Astrocyte (in vitro differentiated cells and primary cell): ENCODE results near the gene ARV1. TPM values are rescaled to one million over a fixed set of nuclear protein-coding genes. Genes with fewer than 3 reads are reported as not detected.
"Not testable (repeated sequence)": the region's sequence is repeated elsewhere in the genome, so short reads cannot be mapped to it uniquely, and the experiment has no call there.

Experiments
- DNase-seq: peaks from one replicate; pipeline ENCODE4 v3.0.0-alpha.2; 2010; ENCODE audit warnings: low read depth
- FAIRE-seq: peaks from 2 replicates; lab custom pipeline; 2011; peaks lifted over from hg19 to GRCh38; lab: Jason Lieb, UNC
- H2AFZ ChIP-seq: 2 replicates; pipeline ENCODE4 v1.6.0; 2012; ENCODE audit warnings: low read depth, low read length, inconsistent platforms
- H3K27ac ChIP-seq: 2 replicates; pipeline ENCODE4 v1.5.1; 2011; ENCODE audit warnings: low read depth, low read length, inconsistent platforms
- H3K27me3 ChIP-seq: 2 replicates; pipeline ENCODE4 v1.6.0; 2011; ENCODE audit warnings: low read length, inconsistent platforms; ENCODE audit not compliant: insufficient read depth
- H3K36me3 ChIP-seq: 2 replicates; pipeline ENCODE4 v1.5.1; 2011; ENCODE audit warnings: low read length, inconsistent platforms; ENCODE audit not compliant: insufficient read depth
- H3K4me1 ChIP-seq: 2 replicates; pipeline ENCODE4 v1.5.1; 2011; ENCODE audit warnings: low read length, inconsistent platforms; ENCODE audit not compliant: insufficient read depth
- H3K4me2 ChIP-seq: 2 replicates; pipeline ENCODE4 v1.6.0; 2012; ENCODE audit warnings: low read length, inconsistent platforms
- H3K4me3 ChIP-seq: 2 replicates; pipeline ENCODE4 v1.5.1; 2011; ENCODE audit warnings: low read depth, mild to moderate bottlenecking, low read length, inconsistent platforms; ENCODE audit not compliant: insufficient read depth
- H3K79me2 ChIP-seq: 2 replicates; pipeline ENCODE4 v1.6.0; 2012; ENCODE audit warnings: mild to moderate bottlenecking, low read length, inconsistent platforms; ENCODE audit not compliant: insufficient read depth
- H3K9ac ChIP-seq: 2 replicates; pipeline ENCODE4 v1.6.0; 2012; ENCODE audit warnings: mild to moderate bottlenecking, low read length, inconsistent platforms
- H3K9me3 ChIP-seq: 2 replicates; pipeline ENCODE4 v1.5.1; 2012; ENCODE audit warnings: low read depth, mild to moderate bottlenecking, low read length, inconsistent platforms; ENCODE audit not compliant: insufficient read depth
- H4K20me1 ChIP-seq: 2 replicates; pipeline ENCODE4 v1.6.0; 2012; ENCODE audit warnings: low read length, inconsistent platforms; ENCODE audit not compliant: insufficient read depth
- H3K27ac Mint-ChIP-seq: one replicate; pipeline ENCODE4 v1.8.0; 2021; ENCODE audit warnings: mild to moderate bottlenecking, mixed read lengths; ENCODE audit not compliant: unreplicated experiment
- H3K27me3 Mint-ChIP-seq: one replicate; pipeline ENCODE4 v1.8.0; 2021; ENCODE audit warnings: low read depth, mixed read lengths; ENCODE audit not compliant: unreplicated experiment
- H3K36me3 Mint-ChIP-seq: one replicate; pipeline ENCODE4 v1.8.0; 2021; ENCODE audit warnings: low read depth, mixed read lengths; ENCODE audit not compliant: unreplicated experiment
- H3K4me1 Mint-ChIP-seq: one replicate; pipeline ENCODE4 v1.8.0; 2021; ENCODE audit warnings: low read depth, mixed read lengths; ENCODE audit not compliant: unreplicated experiment
- H3K4me3 Mint-ChIP-seq: one replicate; pipeline ENCODE4 v1.8.0; 2021; ENCODE audit warnings: mild to moderate bottlenecking, moderate library complexity, mixed read lengths; ENCODE audit not compliant: unreplicated experiment
- H3K9me3 Mint-ChIP-seq: one replicate; pipeline ENCODE4 v1.8.0; 2021; ENCODE audit warnings: mild to moderate bottlenecking, mixed read lengths; ENCODE audit not compliant: unreplicated experiment
- EZH2 ChIP-seq: IDR thresholded peaks from 2 replicates; pipeline ENCODE4 v1.6.1; 2012; ENCODE audit warnings: mild to moderate bottlenecking, low read length, inconsistent platforms; ENCODE audit not compliant: insufficient read depth
- total RNA-seq: library from RNA; stranded (reverse); gene quantifications from 2 replicates; pipeline ENCODE4 v1.2.1, GENCODE V29; 2021
- TF ChIP-seq, protein P1 (sequence below): IDR thresholded peaks from 2 replicates; pipeline ENCODE4 v1.5.1; 2011; ENCODE audit warnings: low read depth, mild to moderate bottlenecking, inconsistent platforms, low read length, moderate library complexity; ENCODE audit not compliant: insufficient read depth

The ARV1 gene
- total RNA-seq, 1 donor from 2014 or later, result 14.4 TPM

DNA sequence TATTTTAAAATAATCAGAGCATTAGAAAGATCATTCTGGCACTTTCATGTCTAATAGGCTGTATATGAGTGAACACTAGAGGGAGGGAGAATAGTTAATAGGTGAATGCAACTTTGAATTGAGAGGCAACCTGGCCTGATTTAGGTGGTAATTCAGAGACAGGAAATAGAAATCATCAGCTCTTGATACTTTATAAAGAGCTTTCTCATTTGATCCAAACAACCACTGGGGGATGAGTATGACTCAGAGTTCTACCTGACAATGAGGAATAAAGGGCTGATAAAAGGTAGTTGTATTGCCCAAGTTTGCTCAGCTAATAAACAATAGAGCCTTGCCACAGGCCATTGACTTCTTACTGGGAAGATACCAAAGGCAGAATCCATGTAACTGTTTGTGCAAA lies 66.4 kb downstream of the ARV1 start:
- Histone ChIP-seq H2AFZ (no peak overlapping the region), H3K4me2 (no peak overlapping the region), H3K27me3 (peaks cover 15% of the 10 kb centered on the region), H4K20me1 (no peaks in the 10 kb centered on the region), H3K9ac (no peak overlapping the region), H3K27ac (no peak overlapping the region), H3K4me3 (no peak overlapping the region), H3K4me1 (no peaks in the 10 kb centered on the region), H3K9me3 (no peaks in the 10 kb centered on the region), H3K79me2 (no peaks in the 10 kb centered on the region), H3K36me3 (no peaks in the 10 kb centered on the region)
- FAIRE-seq (no peak), DNase-seq (no peak)
- Mint-ChIP-seq H3K27ac (no peak overlapping the region), H3K27me3 (peaks cover 31% of the 10 kb centered on the region), H3K4me1 (no peaks in the 10 kb centered on the region), H3K9me3 (peaks cover 9% of the 10 kb centered on the region), H3K36me3 (no peaks in the 10 kb centered on the region), H3K4me3 (no peak overlapping the region)
- TF ChIP-seq, protein P1, sequence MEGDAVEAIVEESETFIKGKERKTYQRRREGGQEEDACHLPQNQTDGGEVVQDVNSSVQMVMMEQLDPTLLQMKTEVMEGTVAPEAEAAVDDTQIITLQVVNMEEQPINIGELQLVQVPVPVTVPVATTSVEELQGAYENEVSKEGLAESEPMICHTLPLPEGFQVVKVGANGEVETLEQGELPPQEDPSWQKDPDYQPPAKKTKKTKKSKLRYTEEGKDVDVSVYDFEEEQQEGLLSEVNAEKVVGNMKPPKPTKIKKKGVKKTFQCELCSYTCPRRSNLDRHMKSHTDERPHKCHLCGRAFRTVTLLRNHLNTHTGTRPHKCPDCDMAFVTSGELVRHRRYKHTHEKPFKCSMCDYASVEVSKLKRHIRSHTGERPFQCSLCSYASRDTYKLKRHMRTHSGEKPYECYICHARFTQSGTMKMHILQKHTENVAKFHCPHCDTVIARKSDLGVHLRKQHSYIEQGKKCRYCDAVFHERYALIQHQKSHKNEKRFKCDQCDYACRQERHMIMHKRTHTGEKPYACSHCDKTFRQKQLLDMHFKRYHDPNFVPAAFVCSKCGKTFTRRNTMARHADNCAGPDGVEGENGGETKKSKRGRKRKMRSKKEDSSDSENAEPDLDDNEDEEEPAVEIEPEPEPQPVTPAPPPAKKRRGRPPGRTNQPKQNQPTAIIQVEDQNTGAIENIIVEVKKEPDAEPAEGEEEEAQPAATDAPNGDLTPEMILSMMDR, result no peak
- TF ChIP-seq EZH2, result no peak

DNA sequence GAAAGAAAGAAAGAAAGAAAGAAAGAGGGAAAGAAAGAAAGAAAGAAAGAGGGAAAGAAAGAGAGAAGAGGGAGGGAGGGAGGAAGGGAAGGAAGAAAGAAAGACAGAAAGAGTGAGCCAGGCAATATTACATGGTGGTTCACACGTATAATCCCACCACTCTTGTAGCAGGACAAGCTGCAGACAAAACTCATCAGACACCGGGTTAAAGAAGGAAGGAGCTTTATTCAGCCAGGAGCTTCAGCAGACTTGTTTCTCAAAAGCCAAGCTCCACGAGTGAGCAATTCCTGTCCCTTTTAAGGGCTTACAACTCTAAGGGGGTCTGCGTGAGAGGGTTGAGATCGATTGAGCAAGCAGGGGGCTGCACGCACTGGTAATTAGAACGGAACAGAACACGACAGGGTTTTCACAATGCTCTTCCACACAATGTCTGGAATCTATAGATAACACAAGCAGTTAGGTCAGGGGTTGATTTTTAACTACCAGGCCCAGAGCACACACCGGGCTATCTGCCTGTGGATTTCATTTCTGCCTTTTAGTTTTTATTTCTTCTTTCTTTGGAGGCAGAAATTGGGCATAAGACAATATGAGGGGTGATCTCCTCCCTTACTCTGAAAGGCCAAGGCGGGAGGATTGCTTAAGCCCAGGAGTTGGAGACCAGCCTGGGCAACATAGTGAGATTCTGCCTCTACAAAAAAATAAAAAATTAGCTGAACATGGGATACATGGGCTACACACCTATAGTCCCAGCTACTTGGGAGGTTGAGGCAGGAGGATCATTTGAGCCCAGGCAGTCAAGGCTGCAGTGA lies 67.2 kb downstream of the ARV1 start:
- H3K27me3 ChIP-seq, result peaks cover 15% of the 10 kb centered on the region
- H3K27ac Mint-ChIP-seq, H3K36me3 ChIP-seq, H3K4me1 Mint-ChIP-seq, H3K9ac ChIP-seq, DNase-seq, H3K79me2 ChIP-seq, H3K9me3 ChIP-seq, H3K4me3 Mint-ChIP-seq, FAIRE-seq, H3K27ac ChIP-seq, H2AFZ ChIP-seq, H4K20me1 ChIP-seq, H3K9me3 Mint-ChIP-seq, H3K4me3 ChIP-seq, H3K4me1 ChIP-seq, H3K36me3 Mint-ChIP-seq, H3K4me2 ChIP-seq: not testable (repeated sequence)
- peaks cover 31% of the 10 kb centered on the region for H3K27me3 Mint-ChIP-seq

DNA sequence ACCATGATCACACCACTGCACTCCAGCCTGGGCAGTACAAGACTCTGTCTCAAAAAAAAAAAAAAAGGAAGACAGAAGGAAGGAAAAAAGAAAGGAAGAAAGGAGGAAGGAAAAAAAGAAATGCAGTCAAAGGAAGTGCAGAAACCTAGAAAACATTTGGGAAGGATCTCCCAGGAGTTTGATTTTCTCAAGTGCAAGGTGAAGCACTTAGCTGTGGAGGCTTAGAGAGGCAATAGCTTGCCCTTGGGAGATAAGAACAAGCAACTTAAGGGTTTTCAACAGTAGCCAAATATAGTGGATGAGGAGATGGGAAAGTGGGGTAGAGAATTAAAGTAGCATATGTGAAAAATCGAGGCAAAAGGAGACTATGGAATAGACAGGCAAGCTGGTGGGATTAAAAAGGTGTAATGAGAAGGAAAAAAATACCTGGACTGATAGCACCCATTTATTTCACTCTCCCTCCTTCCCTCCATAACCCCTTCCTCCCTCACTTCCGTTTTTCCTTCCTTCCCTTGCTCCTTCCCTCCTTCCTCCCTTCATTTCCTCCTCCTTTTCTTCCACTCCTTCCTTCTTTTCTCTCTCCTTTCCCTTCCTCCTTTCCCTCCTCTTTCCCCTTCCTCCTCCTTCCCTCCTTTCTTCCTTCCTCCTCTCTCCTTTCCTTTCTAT lies 68.0 kb downstream of the ARV1 start:
- Mint-ChIP-seq H3K27ac (no peak overlapping the region), H3K36me3 (no peaks in the 10 kb centered on the region), H3K9me3 (peaks cover 9% of the 10 kb centered on the region), H3K4me3 (no peak overlapping the region), H3K27me3 (peaks cover 24% of the 10 kb centered on the region), H3K4me1 (no peaks in the 10 kb centered on the region)
- no peak for DNase-seq
- Histone ChIP-seq H3K27me3 (peaks cover 15% of the 10 kb centered on the region), H3K9me3 (no peaks in the 10 kb centered on the region), H3K4me1 (no peaks in the 10 kb centered on the region), H3K4me3 (no peak overlapping the region), H3K79me2 (no peaks in the 10 kb centered on the region), H3K36me3 (no peaks in the 10 kb centered on the region), H3K27ac (no peak overlapping the region), H2AFZ (no peak overlapping the region), H4K20me1 (no peaks in the 10 kb centered on the region), H3K4me2 (no peak overlapping the region), H3K9ac (no peak overlapping the region)
- FAIRE-seq, result no peak
- TF ChIP-seq, protein P1, result no peak
- no peak for TF ChIP-seq EZH2

DNA sequence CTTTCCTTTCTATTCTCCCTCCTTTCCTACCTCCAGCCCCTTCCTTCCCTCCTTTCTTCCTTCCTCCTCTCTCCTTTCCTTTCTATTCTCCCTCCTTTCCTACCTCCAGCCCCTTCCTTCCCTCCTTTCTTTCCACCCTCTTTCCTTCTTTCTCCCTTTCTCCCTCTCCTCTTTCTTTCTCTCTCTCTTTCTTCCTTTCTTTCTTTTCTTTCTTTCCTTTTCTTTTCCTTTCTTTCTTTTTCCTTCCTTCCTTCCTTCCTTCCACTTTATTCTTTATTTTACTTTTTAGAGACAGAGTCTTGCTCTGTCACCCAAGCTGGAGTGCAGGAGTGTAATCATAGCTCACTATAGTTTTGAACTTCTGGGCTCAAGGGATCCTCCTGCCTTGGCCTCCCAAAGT lies 68.6 kb downstream of the ARV1 start:
- not testable (repeated sequence) for H3K9ac ChIP-seq, H3K4me1 ChIP-seq, H3K27ac ChIP-seq, H3K9me3 ChIP-seq, H3K4me3 ChIP-seq, H2AFZ ChIP-seq, H4K20me1 ChIP-seq, H3K9me3 Mint-ChIP-seq, H3K79me2 ChIP-seq, H3K36me3 Mint-ChIP-seq, H3K4me1 Mint-ChIP-seq, FAIRE-seq, H3K4me2 ChIP-seq, DNase-seq, H3K4me3 Mint-ChIP-seq, H3K27ac Mint-ChIP-seq, H3K36me3 ChIP-seq
- peaks cover 24% of the 10 kb centered on the region for H3K27me3 Mint-ChIP-seq
- peaks cover 15% of the 10 kb centered on the region for H3K27me3 ChIP-seq
